Measurements from ENCODE around the gene CFAP97D2. TPM values are rescaled to one million over a fixed set of nuclear protein-coding genes. Genes with fewer than 3 reads are reported as not detected.

CFAP97D2 gene
- total and polyA plus RNA-seq, 2 donors from 2014 or later: not detected

DNA sequence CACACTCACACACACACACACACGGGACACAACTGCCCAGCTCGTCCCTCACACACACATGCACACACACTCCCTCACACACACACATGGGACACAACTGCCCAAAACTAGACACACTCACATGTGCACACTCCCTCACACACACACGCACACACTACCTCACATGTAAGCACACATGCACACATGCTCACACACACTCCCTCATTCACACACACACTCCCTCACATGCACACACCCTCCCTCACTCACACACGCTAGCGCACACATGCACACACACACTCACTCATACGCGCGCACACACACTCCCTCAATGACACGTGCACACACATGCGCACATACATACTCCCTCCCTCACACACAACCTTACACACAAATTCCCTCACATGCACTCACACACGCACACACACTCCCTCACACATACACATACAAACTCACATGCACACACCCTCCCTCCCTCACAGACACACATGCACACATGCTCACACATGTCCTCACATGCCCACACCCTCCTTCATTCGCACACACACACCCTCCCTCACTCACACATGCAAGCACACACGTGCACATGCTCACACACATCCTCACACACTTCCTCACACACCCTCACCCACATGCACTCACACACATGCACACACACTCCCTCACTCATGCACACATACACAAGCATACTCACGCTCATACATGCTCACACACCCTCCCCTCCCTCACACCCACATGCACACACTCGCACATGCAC is 37.6 kb upstream of the CFAP97D2 start:
- H3K27me3 ChIP-seq (ENCODE audit: control insufficient read depth, insufficient read depth, low read length): no peaks in the 10 kb centered on the region
- peaks cover 0 to 2% (median 0%) of the 10 kb centered on the region in 3 donors for H3K9me3 ChIP-seq (ENCODE audit: control insufficient read depth in 2 of 3, insufficient read depth in 1 of 3, low read length in 3 of 3)
- no peak overlapping the region for H3K27ac ChIP-seq (ENCODE audit: low read depth in 2 of 2, low read length in 2 of 2)
- no peak overlapping the region for H3K9ac ChIP-seq (ENCODE audit: low read length in 3 of 3)
- intact Hi-C loops (cut with DNase I): no loop called here
- H3K4me1 ChIP-seq (ENCODE audit: control insufficient read depth in 2 of 3, insufficient read depth in 2 of 3, low read depth in 1 of 3, low read length in 3 of 3): peaks cover 0 to 5% (median 4%) of the 10 kb centered on the region in 3 donors
- DNase-seq: peak in 2 of 5 donors; percentile 28 to 32
- TF ChIP-seq, protein P1, sequence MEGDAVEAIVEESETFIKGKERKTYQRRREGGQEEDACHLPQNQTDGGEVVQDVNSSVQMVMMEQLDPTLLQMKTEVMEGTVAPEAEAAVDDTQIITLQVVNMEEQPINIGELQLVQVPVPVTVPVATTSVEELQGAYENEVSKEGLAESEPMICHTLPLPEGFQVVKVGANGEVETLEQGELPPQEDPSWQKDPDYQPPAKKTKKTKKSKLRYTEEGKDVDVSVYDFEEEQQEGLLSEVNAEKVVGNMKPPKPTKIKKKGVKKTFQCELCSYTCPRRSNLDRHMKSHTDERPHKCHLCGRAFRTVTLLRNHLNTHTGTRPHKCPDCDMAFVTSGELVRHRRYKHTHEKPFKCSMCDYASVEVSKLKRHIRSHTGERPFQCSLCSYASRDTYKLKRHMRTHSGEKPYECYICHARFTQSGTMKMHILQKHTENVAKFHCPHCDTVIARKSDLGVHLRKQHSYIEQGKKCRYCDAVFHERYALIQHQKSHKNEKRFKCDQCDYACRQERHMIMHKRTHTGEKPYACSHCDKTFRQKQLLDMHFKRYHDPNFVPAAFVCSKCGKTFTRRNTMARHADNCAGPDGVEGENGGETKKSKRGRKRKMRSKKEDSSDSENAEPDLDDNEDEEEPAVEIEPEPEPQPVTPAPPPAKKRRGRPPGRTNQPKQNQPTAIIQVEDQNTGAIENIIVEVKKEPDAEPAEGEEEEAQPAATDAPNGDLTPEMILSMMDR (IDR thresholded peaks at IDR 0.05; ENCODE audit: borderline replicate concordance, extremely low read depth, insufficient read depth): no peak
- H3K36me3 ChIP-seq (ENCODE audit: control insufficient read depth in 2 of 3, insufficient read depth in 3 of 3, low read length in 3 of 3): peaks cover 0 to 4% (median 0%) of the 10 kb centered on the region in 3 donors
- H3K4me3 ChIP-seq (ENCODE audit: low read length in 3 of 3): peak overlapping the region in 1 of 3 donors; percentile 30
- no peak for FAIRE-seq

DNA sequence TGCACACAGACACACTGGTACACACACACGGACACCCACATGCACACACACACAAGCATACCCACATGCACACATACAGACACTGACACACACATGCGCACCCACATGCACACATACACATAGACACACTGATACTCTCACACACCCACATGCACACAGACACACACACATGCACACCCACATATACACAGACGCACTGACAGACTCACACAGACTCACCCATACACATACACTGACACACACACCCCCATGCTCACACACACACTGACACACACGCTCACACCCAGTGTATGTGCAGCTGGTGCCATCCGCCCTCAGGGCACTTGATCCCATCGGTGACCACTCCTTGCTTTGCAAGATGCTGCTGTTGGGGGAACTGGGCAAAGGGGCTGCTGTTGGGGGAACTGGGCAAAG is 36.9 kb upstream of the CFAP97D2 start:
- intact Hi-C loops (cut with DNase I): no loop called here
- Histone ChIP-seq H3K4me3 (ENCODE audit: low read length in 3 of 3) (peak overlapping the region in 1 of 3 donors; percentile 17), H3K27me3 (ENCODE audit: control insufficient read depth, insufficient read depth, low read length) (no peaks in the 10 kb centered on the region), H3K9ac (ENCODE audit: low read length in 3 of 3) (no peak overlapping the region), H3K4me1 (ENCODE audit: control insufficient read depth in 2 of 3, insufficient read depth in 2 of 3, low read depth in 1 of 3, low read length in 3 of 3) (peaks cover 0 to 5% (median 4%) of the 10 kb centered on the region in 3 donors), H3K36me3 (ENCODE audit: control insufficient read depth in 2 of 3, insufficient read depth in 3 of 3, low read length in 3 of 3) (peaks cover 0 to 4% (median 0%) of the 10 kb centered on the region in 3 donors), H3K9me3 (ENCODE audit: control insufficient read depth in 2 of 3, insufficient read depth in 1 of 3, low read length in 3 of 3) (peaks cover 0 to 2% (median 0%) of the 10 kb centered on the region in 3 donors), H3K27ac (ENCODE audit: low read depth in 2 of 2, low read length in 2 of 2) (no peak overlapping the region)
- DNase-seq (peak in 1 of 5 donors; percentile 38), FAIRE-seq (no peak)
- TF ChIP-seq, protein P1 (IDR thresholded peaks at IDR 0.05; ENCODE audit: borderline replicate concordance, extremely low read depth, insufficient read depth): no peak

DNA sequence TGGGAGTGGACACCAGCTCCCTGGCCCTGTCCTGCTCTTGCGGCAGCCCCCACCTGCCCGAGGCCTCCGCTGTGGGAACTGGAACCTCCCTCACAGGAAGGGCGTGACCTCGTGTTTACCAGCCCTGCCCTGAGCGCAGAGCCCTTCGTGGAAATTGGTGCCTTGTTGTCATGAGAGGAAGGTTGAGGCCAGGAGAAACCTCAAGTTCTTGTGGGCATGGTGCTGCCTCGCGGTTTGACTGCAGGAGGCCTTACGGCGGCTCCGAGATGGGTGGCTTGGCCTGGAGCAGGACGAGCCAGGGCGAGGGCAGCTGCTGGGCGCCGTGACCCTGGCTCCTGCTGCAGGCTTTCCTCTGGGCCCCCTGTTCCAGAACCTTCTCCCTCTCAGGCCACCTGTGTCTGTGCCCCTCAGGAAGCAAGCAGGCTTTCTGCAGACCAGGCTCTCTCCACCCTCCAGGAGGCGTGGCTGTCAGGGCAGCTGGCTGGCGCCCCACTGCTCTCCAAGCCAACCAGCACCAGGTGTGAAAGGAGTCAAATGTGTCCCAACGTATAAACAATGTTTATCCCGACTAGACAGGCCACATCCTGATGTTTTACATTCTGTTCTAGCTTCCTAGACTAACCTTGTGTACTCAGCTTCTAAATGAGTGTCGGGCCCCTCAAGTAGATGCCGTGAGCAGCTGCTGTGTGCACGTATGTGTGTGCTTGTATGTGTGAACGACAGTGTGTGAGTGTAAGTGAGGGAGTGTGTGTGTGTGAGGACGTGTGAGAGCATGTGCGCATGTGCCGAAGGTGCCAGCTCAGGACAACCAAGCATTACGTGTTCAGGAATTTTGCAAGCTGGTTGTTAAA is 36.2 kb upstream of the CFAP97D2 start:
- Histone ChIP-seq H3K9ac (ENCODE audit: low read length in 3 of 3) (no peak overlapping the region), H3K4me3 (ENCODE audit: low read length in 3 of 3) (no peak overlapping the region), H3K4me1 (ENCODE audit: control insufficient read depth in 2 of 3, insufficient read depth in 2 of 3, low read depth in 1 of 3, low read length in 3 of 3) (peaks cover 0 to 5% (median 4%) of the 10 kb centered on the region in 3 donors), H3K9me3 (ENCODE audit: control insufficient read depth in 2 of 3, insufficient read depth in 1 of 3, low read length in 3 of 3) (peaks cover 0 to 2% (median 0%) of the 10 kb centered on the region in 3 donors), H3K36me3 (ENCODE audit: control insufficient read depth in 2 of 3, insufficient read depth in 3 of 3, low read length in 3 of 3) (peaks cover 0 to 4% (median 0%) of the 10 kb centered on the region in 3 donors), H3K27ac (ENCODE audit: low read depth in 2 of 2, low read length in 2 of 2) (no peak overlapping the region), H3K27me3 (ENCODE audit: control insufficient read depth, insufficient read depth, low read length) (no peaks in the 10 kb centered on the region)
- FAIRE-seq (no peak), DNase-seq (peak; percentile 58 to 84 (median 66))
- intact Hi-C loops (cut with DNase I): no loop called here
- TF ChIP-seq, protein P1 (IDR thresholded peaks at IDR 0.05; ENCODE audit: borderline replicate concordance, extremely low read depth, insufficient read depth): no peak
